ENCODE results near the gene PMEL.

- TF ChIP-seq CTCF (conservative IDR thresholded peaks at IDR 0.05; ENCODE audit: low read length) (no peak), EZH2phosphoT487 (IDR thresholded peaks at IDR 0.05; ENCODE audit: borderline replicate concordance, low read depth, low read length) (no peak)
These were observed 34.5 kb downstream of the PMEL start for GRCh38 chr12:55931317-55931779.
